ENCODE results near the gene PARP12.

Gene PARP12

DNA sequence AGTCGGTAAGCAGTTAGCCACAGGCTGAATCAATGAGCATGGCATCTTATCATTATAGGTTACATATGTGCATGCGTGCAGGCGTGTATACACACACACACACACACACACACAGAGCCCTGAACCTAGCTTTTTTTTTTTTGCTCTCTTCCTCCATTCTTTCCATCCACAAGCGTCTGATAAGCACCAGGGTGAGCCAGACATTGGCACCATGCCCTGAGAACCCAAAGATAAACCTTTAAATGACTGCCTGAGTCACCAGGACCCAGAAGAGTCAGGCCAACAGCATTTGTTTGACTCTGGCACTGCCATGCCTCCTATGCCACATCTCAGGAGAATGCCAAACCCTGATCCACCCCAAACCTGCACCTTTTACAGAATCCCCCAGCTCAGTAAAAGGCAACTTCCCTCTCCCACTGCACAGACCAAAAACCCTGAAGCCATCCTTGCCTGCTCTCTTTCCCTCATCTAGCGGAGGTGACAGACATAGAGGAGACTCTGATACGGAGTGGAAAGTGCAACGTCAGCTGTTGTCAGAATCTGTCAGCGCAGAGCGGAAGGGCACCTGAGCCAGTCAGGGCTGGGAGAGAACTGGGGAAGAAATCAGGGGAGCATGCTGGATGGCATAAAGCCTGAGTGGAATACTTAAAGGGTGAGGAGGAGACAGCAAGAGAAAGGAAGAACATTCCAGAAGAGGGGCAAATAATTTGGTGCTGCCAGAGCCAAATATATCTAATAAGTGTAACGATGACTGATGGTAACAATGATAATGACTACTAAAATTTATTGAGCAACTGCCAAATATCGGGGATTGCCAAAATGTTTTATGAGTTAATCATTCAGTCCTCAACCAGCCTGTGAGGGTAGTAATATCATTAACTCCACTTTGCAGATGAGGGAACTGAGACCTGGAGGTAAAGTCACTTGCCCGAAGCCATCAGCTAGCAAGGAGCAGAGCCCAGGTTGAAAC is 3.2 kb downstream of the PARP12 start:
- DNase-seq (ENCODE audit: low read depth) = peak; percentile 30

DNA sequence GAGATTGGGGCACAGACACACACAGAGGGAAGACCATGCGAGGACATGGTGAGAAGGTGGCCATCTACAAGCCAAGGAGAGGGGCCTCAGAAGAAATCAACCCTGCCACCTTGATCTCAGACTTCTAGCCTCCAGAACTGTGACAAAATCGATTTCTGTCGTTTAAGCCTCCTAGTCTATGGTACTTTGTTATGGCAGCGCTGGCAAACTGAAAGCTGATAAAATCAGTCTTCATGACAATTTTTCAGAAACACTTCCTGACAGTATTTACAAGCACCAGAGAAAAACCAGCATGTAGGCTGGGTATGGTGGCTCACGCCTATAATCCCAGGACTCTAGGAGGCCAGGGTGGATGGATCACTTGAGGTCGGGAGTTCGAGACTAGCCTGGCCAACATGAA is 4.2 kb downstream of the PARP12 start:
- no peak for DNase-seq (ENCODE audit: low read depth)

DNA sequence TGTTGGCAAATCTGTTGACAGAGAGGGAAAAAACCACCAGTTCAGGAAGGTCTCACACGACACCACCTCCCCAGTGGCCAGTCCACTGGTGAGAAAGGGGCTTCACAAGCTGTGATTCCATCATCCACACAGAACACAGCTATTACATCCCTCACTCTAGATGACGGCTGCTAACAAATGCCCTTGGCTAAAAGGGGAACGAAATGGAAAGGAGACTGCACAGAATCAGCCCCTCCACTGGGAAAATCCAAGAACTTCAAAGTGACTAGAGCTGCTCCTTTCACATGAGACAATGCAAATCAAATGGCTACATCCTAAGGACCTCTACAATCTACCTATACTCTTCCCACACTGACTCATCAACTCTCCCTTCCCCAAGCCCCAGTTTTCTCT is 5.6 kb downstream of the PARP12 start:
- no peak for DNase-seq (ENCODE audit: low read depth)

DNA sequence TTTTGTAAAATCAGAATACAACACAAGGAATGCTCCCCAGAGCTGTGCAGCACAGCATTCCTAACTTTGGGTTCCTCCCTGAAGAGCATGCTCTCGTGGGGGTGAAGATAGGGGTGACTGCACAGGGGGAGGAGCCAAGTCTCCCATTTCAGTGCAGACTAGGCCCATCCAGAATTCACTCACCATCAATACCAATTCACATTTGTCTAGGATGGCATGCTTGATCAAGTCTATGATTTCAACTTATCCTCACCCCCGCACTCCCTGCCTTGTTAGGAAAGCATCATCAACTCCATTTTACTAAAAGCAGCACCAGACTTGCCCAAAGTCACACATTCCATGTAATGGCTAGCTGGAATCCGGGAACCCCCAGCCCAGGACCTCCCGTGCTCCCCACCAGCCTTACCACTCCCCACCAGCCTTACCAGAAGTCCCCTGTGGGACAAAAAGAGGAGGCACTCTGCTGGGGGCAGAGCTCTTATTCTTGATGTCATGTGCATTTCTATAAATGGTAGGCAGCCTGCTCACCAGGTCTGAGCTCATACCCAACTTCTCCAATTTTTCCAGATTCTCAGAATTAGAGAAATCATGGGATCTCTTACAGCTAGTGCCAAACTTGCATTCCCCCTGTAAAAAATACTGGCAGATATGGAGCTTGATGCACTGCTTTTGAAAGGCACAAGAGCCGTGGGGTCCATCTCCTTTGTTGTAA is 6.2 kb downstream of the PARP12 start:
- DNase-seq (ENCODE audit: low read depth) = no peak

- no peak for DNase-seq (ENCODE audit: low read depth)
Measured at GRCh38 chr7:140055833-140056232, 6.9 kb downstream of the PARP12 start.

GRCh38 chr7:140054751-140055150 is 8.0 kb downstream of the PARP12 start:
- no peak for DNase-seq (ENCODE audit: low read depth)

DNA sequence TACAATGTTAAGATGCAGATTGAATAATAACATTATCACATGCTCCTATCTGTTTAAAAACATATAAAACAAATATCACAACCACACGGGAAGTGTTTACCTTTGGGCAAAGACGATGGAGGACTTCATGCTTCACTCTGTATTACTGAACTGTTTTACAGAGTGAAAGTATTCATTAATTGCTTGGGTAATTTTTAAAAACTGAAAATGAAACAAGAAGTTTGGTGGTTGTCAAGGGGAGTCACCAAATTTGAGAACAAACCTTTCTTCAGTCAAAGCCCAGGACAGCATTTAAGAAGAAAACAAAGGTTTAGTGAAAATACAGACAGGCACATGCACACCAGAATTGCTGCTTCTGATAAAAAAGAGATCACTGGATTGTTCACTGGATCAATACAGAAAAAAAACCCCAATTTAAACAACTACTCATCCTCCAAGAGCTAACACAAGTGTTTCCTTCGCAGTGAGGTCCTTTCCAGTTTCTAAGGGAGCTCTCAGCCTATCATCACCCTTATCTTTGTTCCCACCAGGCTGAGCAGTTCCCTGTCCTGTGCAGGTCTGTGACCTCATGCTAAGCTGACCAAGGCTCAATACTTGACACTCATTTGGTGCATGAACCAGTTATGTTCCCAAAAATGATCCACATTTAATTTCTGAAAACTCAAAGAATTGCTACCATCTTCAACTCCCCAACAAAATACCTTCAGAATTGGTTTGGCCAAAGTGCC is 8.8 kb downstream of the PARP12 start:
- no peak for DNase-seq (ENCODE audit: low read depth)

GRCh38 chr7:140051820-140052219 is 10.9 kb downstream of the PARP12 start:
- no peak for DNase-seq (ENCODE audit: low read depth)

GRCh38 chr7:140050100-140050499 is 12.7 kb downstream of the PARP12 start:
- DNase-seq (ENCODE audit: low read depth) = no peak

DNA sequence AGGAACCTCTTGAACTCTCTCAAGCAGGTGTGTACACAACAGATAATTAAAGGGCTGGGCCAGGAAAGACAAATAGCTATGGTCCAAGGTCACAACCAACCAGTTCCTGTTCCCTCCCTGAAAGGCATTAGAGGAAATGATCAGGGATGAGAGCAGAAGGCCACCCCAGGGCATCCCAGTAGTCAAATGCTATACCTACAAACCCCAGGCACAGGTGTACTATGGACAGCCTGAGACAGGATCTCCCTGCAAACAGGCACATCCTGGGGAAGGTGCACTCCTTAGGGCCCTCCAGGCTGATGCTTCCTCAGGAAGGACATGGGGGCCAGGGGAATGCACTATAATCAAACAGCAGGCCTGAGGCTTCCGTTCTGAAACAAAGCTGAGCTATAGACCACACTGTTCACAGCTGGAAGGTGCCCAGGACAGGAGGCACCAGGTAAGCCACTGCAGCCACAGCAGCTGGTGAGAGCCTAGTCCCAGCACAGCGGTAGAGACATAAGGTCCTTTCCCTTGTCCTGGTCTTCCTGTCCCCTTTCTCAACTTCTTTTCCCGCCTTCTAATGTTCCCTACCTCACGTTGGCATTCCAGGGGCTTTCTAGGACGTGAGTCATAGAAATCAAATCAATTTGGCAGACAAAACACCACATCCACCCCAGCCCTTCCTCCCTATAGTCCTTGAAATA is 13.3 kb downstream of the PARP12 start:
- no peak for DNase-seq (ENCODE audit: low read depth)

GRCh38 chr7:140048989-140049338 is 13.8 kb downstream of the PARP12 start:
- DNase-seq (ENCODE audit: low read depth) = no peak

DNA sequence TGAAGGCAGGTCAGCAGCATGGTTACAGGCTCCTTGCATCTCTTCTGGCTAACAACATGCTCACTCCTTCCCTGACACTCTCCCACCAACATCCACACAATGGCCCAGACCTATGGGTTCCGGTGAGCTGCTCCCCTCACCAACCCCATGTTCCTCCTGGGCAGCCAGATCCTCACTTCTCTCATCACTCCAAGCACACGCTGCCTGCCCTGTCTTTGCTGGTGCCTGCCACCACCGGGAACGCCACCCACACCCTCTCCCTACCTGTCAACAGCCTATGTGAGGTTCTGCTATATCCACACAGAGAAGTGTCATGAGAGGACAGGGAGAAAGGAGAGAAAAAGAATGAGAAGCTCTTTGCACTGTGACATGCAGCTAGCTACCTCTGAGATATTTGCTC is 14.6 kb downstream of the PARP12 start:
- no peak for DNase-seq (ENCODE audit: low read depth)

GRCh38 chr7:140047197-140047596 is 15.6 kb downstream of the PARP12 start:
- no peak for DNase-seq (ENCODE audit: low read depth)

DNA sequence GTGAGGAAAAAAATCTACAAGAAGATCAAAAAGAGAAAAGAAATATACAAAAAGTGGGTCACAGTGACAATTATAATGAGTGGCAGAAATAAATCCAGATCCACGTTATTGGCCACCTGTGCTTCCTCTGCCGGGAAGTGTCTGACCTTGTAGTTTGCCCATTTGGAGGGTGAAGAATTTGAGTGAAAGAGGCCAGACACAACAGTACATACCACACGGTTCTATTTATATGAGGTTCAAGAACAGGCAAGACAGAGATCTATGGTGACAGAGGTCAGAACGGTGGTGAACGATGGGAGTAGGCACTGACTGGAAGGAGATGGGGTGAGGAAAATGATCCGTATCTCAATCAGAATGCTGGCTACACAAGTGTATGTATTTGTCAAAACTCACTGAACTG is 17.1 kb downstream of the PARP12 start:
- DNase-seq (ENCODE audit: low read depth) = no peak

DNA sequence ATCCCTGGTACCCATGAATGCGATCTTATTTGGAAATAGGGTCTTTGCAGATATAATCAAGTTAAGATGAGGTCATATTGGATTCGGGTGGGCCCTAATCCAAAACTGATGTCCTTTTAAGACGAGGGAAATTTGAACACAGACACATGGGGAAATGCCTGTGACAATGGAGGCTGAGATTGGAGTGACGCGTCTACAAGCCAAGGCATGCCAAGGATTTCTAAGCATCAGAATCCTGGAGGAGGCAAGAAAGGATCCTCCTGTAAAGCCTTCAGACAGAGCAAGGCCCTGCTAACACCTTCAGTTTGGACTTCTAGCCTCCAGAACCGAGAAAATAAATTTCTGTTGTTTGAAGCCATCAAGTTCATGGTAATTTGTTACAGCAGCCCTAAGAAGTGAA is 18.5 kb downstream of the PARP12 start:
- no peak for DNase-seq (ENCODE audit: low read depth)

- no peak for DNase-seq (ENCODE audit: low read depth)
Measured at GRCh38 chr7:140042386-140042670, 20.4 kb downstream of the PARP12 start.

- no peak for DNase-seq (ENCODE audit: low read depth)
Measured at GRCh38 chr7:140041659-140042385, 20.9 kb downstream of the PARP12 start.

DNA sequence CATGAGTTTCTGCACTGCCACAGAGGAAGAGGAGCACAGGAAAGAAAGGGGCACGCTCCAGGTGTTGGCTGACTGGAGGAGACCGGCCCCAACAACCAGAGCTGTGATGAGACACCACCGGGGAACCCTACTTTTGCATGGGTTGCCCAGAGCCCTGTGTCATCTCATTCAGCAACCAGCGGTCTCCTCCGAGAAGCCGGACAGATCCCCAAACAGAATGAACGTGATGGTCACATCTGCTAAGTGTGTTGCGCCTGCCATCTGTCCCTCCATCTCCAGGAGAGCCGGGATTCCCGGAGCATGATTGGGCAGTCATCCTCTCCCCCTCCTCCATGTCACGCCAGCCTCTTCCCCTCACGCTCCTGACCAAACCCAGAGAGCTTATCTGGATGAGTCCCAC is 22.9 kb downstream of the PARP12 start:
- DNase-seq (ENCODE audit: low read depth) = no peak

DNA sequence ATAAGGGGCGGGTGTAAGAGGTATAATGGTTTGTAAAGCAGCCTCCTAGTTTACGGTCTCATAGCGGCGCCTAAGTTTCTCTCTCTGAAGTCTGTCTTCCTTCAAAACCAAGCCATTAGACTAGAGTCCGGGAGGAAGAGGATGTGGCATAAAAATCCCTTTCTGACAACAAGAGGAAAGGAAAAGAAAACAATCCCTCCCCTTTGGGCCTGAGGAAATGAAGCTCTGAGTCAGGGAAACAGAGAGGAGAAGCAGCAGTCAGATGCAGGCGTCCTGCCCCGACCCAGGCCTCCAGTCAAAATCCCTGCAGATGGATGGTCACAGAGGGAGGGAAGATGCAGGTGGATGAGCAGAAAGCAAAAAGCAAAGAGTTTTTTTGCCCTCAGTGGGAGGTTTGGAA is 23.7 kb downstream of the PARP12 start:
- no peak for DNase-seq (ENCODE audit: low read depth)

DNA sequence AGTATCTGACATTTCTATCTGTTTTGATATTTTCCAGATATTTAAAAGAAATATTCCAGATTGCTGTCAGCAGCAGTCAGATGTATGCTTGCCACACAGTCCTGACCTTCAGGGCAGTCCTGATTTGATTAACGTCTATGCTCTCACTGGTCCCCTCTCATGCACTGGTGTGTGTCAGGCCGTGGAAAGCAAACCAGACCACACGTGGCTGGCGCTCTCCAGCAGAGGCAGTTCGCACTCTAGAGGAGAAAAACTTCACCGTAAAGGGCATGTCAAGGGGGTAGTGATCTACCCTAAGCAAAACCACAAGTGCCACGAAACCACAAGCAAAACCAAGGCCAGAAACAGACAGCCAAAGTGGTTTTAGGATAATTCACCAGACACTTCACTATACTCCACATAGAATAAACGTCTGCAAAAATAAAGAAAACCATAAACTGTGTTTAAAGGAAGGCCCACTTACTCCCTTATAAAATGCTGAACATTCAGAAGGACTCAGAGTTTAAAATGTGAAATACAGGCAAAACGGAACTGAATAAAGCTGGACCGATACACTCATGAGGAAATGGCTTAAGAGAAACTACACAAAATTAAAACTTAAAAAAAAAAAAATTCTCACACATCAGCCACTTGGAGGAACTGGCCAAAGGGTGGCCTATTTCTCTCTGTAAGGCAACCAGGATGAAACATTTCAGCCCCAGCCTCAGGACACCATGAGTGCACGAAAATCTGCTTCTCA is 26.4 kb downstream of the PARP12 start:
- no peak for DNase-seq (ENCODE audit: low read depth)
